Measurements from ENCODE around the gene BEST4. TPM values are rescaled to one million over a fixed set of nuclear protein-coding genes. Genes with fewer than 3 reads are reported as not detected.

Gene BEST4
- total and polyA plus RNA-seq, 2 of the 13 experiments (the other 11 are each of a cell fraction or from before 2014, with no cell fraction given): 0.77 to 1.4 TPM

DNA sequence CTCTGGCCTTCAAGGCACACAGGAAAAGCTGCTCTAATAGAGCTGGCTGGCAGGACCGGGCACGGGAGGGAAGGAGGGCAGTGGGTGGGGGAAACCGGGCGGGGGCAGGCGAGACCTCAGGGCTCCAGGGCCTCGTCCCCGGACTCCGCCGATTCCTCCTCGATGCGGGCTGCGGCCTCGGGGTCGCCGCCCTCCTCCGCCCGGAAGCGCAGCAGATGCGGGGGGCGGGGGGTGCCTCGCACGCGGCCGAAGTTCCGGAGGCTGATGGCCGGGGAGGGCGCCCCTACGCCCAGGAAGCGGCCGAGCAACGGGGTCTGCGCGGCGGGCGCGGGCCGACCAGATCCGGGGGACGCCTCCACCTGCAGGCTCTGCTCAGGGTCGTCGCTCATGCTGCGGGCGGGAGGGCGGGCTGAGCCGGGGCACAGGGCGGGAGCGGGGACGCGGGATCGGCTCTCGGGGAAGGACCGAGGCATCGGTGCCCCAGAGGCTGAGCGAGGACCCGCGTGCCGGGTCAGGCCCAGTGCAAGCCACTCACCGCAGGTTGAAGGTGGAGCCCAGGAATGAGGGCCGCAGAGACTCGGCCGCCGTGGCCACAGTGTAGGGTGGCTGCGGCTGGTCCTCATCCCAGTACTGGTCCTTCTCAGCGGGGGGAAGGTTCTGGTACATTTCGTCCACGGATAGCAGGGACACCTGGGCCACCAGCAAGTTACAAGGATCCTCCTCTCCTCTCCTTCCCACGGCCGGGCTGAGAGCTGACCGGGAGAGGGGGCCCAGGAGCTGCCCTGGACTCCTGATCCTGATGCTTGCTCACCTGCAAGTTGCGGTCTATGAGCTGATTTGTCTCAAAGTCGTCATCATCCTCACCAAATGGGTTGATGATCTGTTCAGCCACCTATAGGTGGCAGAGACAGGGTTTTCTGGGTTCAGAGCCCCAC is 3.6 kb downstream of the BEST4 start (continued):
- TF ChIP-seq ZBTB44 (CRISPR knock-in tag; IDR thresholded peaks at IDR 0.05) (no peak), TFE3 (CRISPR knock-in tag; IDR thresholded peaks at IDR 0.05) (no peak; the same call in 1 of the 2 replicates), PLSCR1 (CRISPR knock-in tag; IDR thresholded peaks at IDR 0.05; ENCODE audit: borderline replicate concordance) (no peak), CEBPZ (IDR thresholded peaks at IDR 0.05; ENCODE audit: low read length) (no peak), ZKSCAN8 (CRISPR knock-in tag; IDR thresholded peaks at IDR 0.05; ENCODE audit: borderline replicate concordance) (no peak), IRX3 (CRISPR knock-in tag; IDR thresholded peaks at IDR 0.05; ENCODE audit: borderline replicate concordance, low read depth) (peak; percentile 9; the same call in 1 of the 2 replicates), ZNF768 (CRISPR knock-in tag; IDR thresholded peaks at IDR 0.05) (peak; percentile 72; the same call in 1 of the 2 replicates), AHR (CRISPR knock-in tag; IDR thresholded peaks at IDR 0.05) (0 out of 2 replicates have a peak, but pooled peaks have one; percentile 25)
- TF ChIP-seq, protein P1, sequence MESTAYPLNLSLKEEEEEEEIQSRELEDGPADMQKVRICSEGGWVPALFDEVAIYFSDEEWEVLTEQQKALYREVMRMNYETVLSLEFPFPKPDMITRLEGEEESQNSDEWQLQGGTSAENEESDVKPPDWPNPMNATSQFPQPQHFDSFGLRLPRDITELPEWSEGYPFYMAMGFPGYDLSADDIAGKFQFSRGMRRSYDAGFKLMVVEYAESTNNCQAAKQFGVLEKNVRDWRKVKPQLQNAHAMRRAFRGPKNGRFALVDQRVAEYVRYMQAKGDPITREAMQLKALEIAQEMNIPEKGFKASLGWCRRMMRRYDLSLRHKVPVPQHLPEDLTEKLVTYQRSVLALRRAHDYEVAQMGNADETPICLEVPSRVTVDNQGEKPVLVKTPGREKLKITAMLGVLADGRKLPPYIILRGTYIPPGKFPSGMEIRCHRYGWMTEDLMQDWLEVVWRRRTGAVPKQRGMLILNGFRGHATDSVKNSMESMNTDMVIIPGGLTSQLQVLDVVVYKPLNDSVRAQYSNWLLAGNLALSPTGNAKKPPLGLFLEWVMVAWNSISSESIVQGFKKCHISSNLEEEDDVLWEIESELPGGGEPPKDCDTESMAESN (CRISPR knock-in tag; conservative IDR thresholded peaks at IDR 0.05): peak; percentile 85
- TF ChIP-seq, protein P2, sequence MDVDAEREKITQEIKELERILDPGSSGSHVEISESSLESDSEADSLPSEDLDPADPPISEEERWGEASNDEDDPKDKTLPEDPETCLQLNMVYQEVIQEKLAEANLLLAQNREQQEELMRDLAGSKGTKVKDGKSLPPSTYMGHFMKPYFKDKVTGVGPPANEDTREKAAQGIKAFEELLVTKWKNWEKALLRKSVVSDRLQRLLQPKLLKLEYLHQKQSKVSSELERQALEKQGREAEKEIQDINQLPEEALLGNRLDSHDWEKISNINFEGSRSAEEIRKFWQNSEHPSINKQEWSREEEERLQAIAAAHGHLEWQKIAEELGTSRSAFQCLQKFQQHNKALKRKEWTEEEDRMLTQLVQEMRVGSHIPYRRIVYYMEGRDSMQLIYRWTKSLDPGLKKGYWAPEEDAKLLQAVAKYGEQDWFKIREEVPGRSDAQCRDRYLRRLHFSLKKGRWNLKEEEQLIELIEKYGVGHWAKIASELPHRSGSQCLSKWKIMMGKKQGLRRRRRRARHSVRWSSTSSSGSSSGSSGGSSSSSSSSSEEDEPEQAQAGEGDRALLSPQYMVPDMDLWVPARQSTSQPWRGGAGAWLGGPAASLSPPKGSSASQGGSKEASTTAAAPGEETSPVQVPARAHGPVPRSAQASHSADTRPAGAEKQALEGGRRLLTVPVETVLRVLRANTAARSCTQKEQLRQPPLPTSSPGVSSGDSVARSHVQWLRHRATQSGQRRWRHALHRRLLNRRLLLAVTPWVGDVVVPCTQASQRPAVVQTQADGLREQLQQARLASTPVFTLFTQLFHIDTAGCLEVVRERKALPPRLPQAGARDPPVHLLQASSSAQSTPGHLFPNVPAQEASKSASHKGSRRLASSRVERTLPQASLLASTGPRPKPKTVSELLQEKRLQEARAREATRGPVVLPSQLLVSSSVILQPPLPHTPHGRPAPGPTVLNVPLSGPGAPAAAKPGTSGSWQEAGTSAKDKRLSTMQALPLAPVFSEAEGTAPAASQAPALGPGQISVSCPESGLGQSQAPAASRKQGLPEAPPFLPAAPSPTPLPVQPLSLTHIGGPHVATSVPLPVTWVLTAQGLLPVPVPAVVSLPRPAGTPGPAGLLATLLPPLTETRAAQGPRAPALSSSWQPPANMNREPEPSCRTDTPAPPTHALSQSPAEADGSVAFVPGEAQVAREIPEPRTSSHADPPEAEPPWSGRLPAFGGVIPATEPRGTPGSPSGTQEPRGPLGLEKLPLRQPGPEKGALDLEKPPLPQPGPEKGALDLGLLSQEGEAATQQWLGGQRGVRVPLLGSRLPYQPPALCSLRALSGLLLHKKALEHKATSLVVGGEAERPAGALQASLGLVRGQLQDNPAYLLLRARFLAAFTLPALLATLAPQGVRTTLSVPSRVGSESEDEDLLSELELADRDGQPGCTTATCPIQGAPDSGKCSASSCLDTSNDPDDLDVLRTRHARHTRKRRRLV (CRISPR knock-in tag; IDR thresholded peaks at IDR 0.05): 0 out of 2 replicates have a peak, but pooled peaks have one; percentile 23
- TF ChIP-seq, protein P3, sequence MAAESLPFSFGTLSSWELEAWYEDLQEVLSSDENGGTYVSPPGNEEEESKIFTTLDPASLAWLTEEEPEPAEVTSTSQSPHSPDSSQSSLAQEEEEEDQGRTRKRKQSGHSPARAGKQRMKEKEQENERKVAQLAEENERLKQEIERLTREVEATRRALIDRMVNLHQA (CRISPR knock-in tag; IDR thresholded peaks at IDR 0.05): no peak

Measured in HepG2 (cell line).